ENCODE results near the gene MYOG. TPM values are rescaled to one million over a fixed set of nuclear protein-coding genes. Genes with fewer than 3 reads are reported as not detected.
A peak's percentile ranks its signal among the peaks of the same experiment; 100 is the strongest.

The MYOG gene
- total RNA-seq, 2 experiments from 2014 or later = not detected

GRCh38 chr1:203040513-203041275 lies 45.1 kb downstream of the MYOG start:
- CTCF ChIA-PET = interaction anchor here (0.7 to 3.6 kb wide), 20 partner anchors 13 to 230 kb away, joined by 3 to 67 read pairs (median 6); partner anchors contain the start of genes MYBPH, MYOG and PPFIA4
- H3K36me3 Mint-ChIP-seq (ENCODE audit: low read depth) = peaks cover 14% of the 10 kb centered on the region
- ATAC-seq (no peak), DNase-seq (no peak)
- H3K27me3 Mint-ChIP-seq = peaks cover 4% of the 10 kb centered on the region
- peaks cover 4% of the 10 kb centered on the region for H3K4me1 Mint-ChIP-seq
- no peaks in the 10 kb centered on the region for H3K9me3 Mint-ChIP-seq (ENCODE audit: low read depth)
- H3K27ac Mint-ChIP-seq = no peak overlapping the region
- intact Hi-C loops (cut with DNase I, micrococcal nuclease) = loop anchor here in 1 of 2 experiments (5.0 kb wide), 1 partner anchor 302 kb away; no protein-coding TSS in a partner anchor
- POLR2A ChIA-PET = no interaction called here
- no peak overlapping the region for H3K4me3 Mint-ChIP-seq

DNA sequence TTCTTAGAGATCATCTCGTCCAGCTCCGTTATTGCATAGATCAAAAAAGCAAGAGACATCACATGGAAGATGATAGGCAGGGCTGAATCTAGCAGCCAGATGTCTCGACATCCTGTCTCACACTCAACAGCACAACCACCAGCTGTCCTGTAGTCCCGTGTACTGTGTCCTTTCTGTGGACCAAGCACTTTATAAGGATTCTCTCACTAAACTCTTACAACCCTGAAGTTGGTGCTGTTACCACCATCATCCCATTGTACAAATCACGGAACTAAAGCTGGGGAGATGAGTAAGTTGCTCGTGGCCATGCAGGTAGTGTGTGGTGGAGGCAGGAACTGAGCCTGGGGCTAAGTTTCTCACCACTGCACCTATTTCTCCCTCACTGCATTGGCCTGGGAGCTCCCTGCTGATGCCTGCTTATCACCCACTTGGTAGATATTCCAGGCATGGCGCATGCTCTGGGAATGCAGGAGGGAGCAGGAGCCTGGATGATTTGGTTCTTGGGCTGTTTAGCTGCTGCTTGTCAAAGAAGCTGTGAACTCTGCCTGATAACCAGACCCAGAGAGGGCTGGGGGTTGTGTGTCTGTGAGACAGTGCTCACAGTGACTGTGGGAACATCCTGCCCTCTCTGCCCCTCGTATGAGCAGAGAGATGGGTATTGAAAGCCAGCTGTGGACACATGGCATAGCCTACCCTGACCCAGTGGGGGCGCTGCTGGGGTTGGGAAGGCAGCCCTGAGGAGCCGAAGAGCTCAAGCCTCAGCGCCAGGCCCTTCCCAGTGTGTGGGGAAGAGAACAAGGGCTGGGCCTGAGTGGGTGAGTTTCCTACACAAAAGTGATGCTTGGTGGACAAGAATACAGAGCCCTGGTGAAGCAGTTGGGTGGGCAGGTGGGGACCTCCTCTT lies 46.0 kb downstream of the MYOG start:
- intact Hi-C loops (cut with DNase I, micrococcal nuclease) = loop anchor here (1.0 to 5.0 kb wide), 6 partner anchors 132 to 302 kb away; no protein-coding TSS in a partner anchor
- ChIA-PET POLR2A (no interaction called here), CTCF (interaction anchor here (0.5 to 3.6 kb wide), 43 partner anchors 10 to 1920 kb away, joined by 3 to 67 read pairs (median 4); partner anchors contain the start of genes ADORA1, CHI3L1, MYBPH and MYOG)
- Mint-ChIP-seq H3K4me1 (peaks cover 4% of the 10 kb centered on the region), H3K27ac (no peak overlapping the region), H3K9me3 (ENCODE audit: low read depth) (no peaks in the 10 kb centered on the region), H3K27me3 (peaks cover 4% of the 10 kb centered on the region), H3K36me3 (ENCODE audit: low read depth) (peaks cover 9% of the 10 kb centered on the region), H3K4me3 (no peak overlapping the region)
- DNase-seq = peak; percentile 37
- ATAC-seq = peak; percentile 24

GRCh38 chr1:203038891-203039608 lies 46.8 kb downstream of the MYOG start:
- peaks cover 4% of the 10 kb centered on the region for H3K4me1 Mint-ChIP-seq
- intact Hi-C loops (cut with DNase I, micrococcal nuclease) = loop anchor here (1.0 to 5.0 kb wide), 5 partner anchors 133 to 230 kb away; no protein-coding TSS in a partner anchor
- POLR2A ChIA-PET = no interaction called here
- H3K27me3 Mint-ChIP-seq = peaks cover 4% of the 10 kb centered on the region
- H3K27ac Mint-ChIP-seq = no peak overlapping the region
- ATAC-seq (peak; percentile 85), DNase-seq (peak; percentile 77)
- H3K9me3 Mint-ChIP-seq (ENCODE audit: low read depth) = no peaks in the 10 kb centered on the region
- peaks cover 6% of the 10 kb centered on the region for H3K36me3 Mint-ChIP-seq (ENCODE audit: low read depth)
- CTCF ChIA-PET = interaction anchor here (0.5 to 3.6 kb wide), 38 partner anchors 9 to 1921 kb away, joined by 3 to 67 read pairs (median 4); partner anchors contain the start of genes ADORA1, CHI3L1, MYOG and PPFIA4
- H3K4me3 Mint-ChIP-seq = no peak overlapping the region

GRCh38 chr1:203038217-203038741 lies 47.5 kb downstream of the MYOG start:
- no peak overlapping the region for H3K4me3 Mint-ChIP-seq
- H3K4me1 Mint-ChIP-seq = peaks cover 4% of the 10 kb centered on the region
- no peaks in the 10 kb centered on the region for H3K9me3 Mint-ChIP-seq (ENCODE audit: low read depth)
- DNase-seq (peak; percentile 24), ATAC-seq (no peak)
- ChIA-PET CTCF (interaction anchor here (0.6 to 3.6 kb wide), 8 partner anchors 11 to 178 kb away, joined by 3 to 67 read pairs (median 10); partner anchors contain the start of genes CHI3L1, MYOG and PPFIA4), POLR2A (no interaction called here)
- no peak overlapping the region for H3K27ac Mint-ChIP-seq
- H3K36me3 Mint-ChIP-seq (ENCODE audit: low read depth) = peaks cover 6% of the 10 kb centered on the region
- intact Hi-C loops (cut with DNase I, micrococcal nuclease) = loop anchor here in 1 of 2 experiments (2.0 to 5.0 kb wide), 2 partner anchors 134 to 231 kb away; no protein-coding TSS in a partner anchor
- peaks cover 4% of the 10 kb centered on the region for H3K27me3 Mint-ChIP-seq

DNA sequence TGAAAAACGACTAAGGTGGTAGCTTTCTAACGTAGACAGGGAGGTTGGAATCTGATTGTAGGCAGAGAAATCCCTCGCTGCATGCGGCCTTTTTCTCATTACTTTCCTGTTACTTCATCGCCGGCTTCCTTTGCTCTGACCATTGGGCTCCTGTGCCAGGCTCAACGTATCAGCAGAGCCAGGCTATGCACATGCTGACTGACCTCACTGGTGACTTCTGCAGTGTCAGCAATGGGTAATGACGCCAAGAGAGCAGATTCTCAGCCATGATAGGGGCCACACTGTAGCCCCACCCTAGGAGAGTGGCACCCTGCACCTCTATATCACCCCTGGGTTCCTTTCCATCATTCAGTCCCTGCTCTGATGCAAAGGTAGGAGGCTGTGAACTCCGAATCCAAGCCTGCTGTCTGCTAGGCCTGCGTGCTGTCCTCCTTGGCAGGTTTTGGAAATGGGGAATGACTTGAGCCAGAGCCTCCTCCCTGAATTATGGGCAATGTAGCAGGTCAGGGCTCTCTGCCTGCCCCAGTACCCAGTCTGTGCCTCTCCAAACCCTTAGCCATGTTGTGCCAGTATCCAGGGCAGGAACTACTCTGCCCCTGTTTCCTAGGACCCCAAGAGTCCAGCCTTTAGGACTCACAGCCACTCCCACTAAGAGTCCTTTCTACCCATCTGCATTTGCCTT lies 48.2 kb downstream of the MYOG start:
- Mint-ChIP-seq H3K27me3 (peaks cover 4% of the 10 kb centered on the region), H3K27ac (no peak overlapping the region), H3K36me3 (ENCODE audit: low read depth) (peaks cover 6% of the 10 kb centered on the region), H3K4me1 (peaks cover 4% of the 10 kb centered on the region), H3K4me3 (no peak overlapping the region), H3K9me3 (ENCODE audit: low read depth) (no peaks in the 10 kb centered on the region)
- intact Hi-C loops (cut with DNase I, micrococcal nuclease) = loop anchor here in 1 of 2 experiments (2.0 to 5.0 kb wide), 2 partner anchors 135 to 231 kb away; no protein-coding TSS in a partner anchor
- DNase-seq (no peak), ATAC-seq (no peak)
- ChIA-PET POLR2A (no interaction called here), CTCF (interaction anchor here (0.6 to 3.4 kb wide), 2 partner anchors 47 to 155 kb away, joined by 4 to 14 read pairs; partner anchors contain the start of gene MYOG)

DNA sequence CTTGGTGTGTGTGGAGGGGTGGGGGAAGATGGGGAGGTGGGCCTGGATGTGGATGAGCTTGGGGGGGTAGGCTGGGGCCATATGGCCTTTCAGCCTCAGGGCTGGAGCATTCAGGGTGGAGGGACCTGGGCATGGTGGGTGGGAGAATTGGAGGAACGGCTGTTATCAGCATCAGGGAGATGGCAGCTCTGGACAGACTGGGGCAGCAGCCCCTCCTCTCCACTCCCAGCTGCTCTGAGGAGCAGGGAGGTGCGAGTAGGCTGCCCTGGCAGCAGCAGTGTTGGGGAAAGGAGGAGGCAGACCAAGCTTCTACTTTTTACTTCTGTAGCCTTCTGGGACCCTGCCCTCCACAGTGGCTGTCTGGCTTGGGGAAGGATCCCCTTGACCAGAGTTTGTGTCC lies 49.3 kb downstream of the MYOG start:
- ChIA-PET CTCF (interaction anchor here (0.6 to 1.2 kb wide), 4 partner anchors 46 to 234 kb away, joined by 3 to 5 read pairs (median 3); no protein-coding TSS in a partner anchor), POLR2A (interaction anchor here (0.7 kb wide), 1 partner anchor 10 kb away, joined by 3 read pairs; no protein-coding TSS in a partner anchor)
- ATAC-seq (no peak), DNase-seq (no peak)
- intact Hi-C loops (cut with DNase I, micrococcal nuclease) = loop anchor here in 1 of 2 experiments (5.0 kb wide), 1 partner anchor 136 kb away; no protein-coding TSS in a partner anchor
- Mint-ChIP-seq H3K36me3 (ENCODE audit: low read depth) (peaks cover 6% of the 10 kb centered on the region), H3K4me1 (peaks cover 4% of the 10 kb centered on the region), H3K27ac (no peak overlapping the region), H3K4me3 (no peak overlapping the region), H3K27me3 (peaks cover 4% of the 10 kb centered on the region), H3K9me3 (ENCODE audit: low read depth) (no peaks in the 10 kb centered on the region)

- H3K27ac Mint-ChIP-seq = no peak overlapping the region
- DNase-seq (no peak), ATAC-seq (no peak)
- peaks cover 4% of the 10 kb centered on the region for H3K4me1 Mint-ChIP-seq
- H3K27me3 Mint-ChIP-seq = peaks cover 4% of the 10 kb centered on the region
- ChIA-PET POLR2A (interaction anchor here (0.7 kb wide), 1 partner anchor 11 kb away, joined by 3 read pairs; no protein-coding TSS in a partner anchor), CTCF (interaction anchor here (0.6 to 1.2 kb wide), 4 partner anchors 47 to 234 kb away, joined by 3 to 5 read pairs (median 3); no protein-coding TSS in a partner anchor)
- no peak overlapping the region for H3K4me3 Mint-ChIP-seq
- peaks cover 6% of the 10 kb centered on the region for H3K36me3 Mint-ChIP-seq (ENCODE audit: low read depth)
- no peaks in the 10 kb centered on the region for H3K9me3 Mint-ChIP-seq (ENCODE audit: low read depth)
- intact Hi-C loops (cut with DNase I, micrococcal nuclease) = loop anchor here in 1 of 2 experiments (5.0 kb wide), 1 partner anchor 136 kb away; no protein-coding TSS in a partner anchor
These were observed 49.7 kb downstream of the MYOG start for GRCh38 chr1:203036135-203036534.

- Mint-ChIP-seq H3K9me3 (ENCODE audit: low read depth) (no peaks in the 10 kb centered on the region), H3K27ac (no peak overlapping the region), H3K36me3 (ENCODE audit: low read depth) (peaks cover 6% of the 10 kb centered on the region), H3K4me3 (no peak overlapping the region), H3K4me1 (peaks cover 4% of the 10 kb centered on the region), H3K27me3 (peaks cover 4% of the 10 kb centered on the region)
- POLR2A ChIA-PET = no interaction called here
- intact Hi-C loops (cut with DNase I, micrococcal nuclease) = loop anchor here in 1 of 2 experiments (5.0 kb wide), 1 partner anchor 137 kb away; no protein-coding TSS in a partner anchor
- ATAC-seq (no peak), DNase-seq (no peak)
- CTCF ChIA-PET = interaction anchor here (0.6 to 3.0 kb wide), 9 partner anchors 28 to 327 kb away, joined by 3 to 14 read pairs (median 3); partner anchors contain the start of gene TMEM183A
These were observed 50.5 kb downstream of the MYOG start for GRCh38 chr1:203035111-203036000.

All from activated CD4-positive, alpha-beta T cell treated with anti-CD3 and anti-CD28 coated beads for 36 hours (primary cell).